HCT116 (cell line): ENCODE results near the gene LRSAM1. TPM values are rescaled to one million over a fixed set of nuclear protein-coding genes. Genes with fewer than 3 reads are reported as not detected.

Experiments
- ATAC-seq: fragments of 200-7000 bp; cut with Tn5 transposase; 2 replicates; pipeline ENCODE4 v1.9.1; 2020; ENCODE audit warnings: mild to moderate bottlenecking, moderate library complexity
- BruUV-seq: library from RNA; stranded (reverse); fragments of 400-500 nt; replicated peaks from 2 replicates; lab custom pipeline; 2021; lab: Mats Ljungman, UMichigan
- CTCF ChIA-PET: fragments of 300-600 bp; sonication (Branson Sonifier 250); formaldehyde crosslinking; loops from one replicate; lab custom pipeline; 2021; ENCODE audit warnings: antibody characterized with exemption; lab: Charles Lee
- POLR2A ChIA-PET: fragments of 300-600, 350-600 bp; sonication (Branson Sonifier 250); formaldehyde crosslinking; loops from one replicate; lab custom pipeline; 2021; ENCODE audit warnings: antibody characterized with exemption; lab: Charles Lee
- RAD21 ChIA-PET, 2 experiments: fragments of 300-600 bp; sonication (Branson Sonifier 250); formaldehyde crosslinking; loops; one replicate each; lab custom pipeline; 2023; ENCODE audit warnings: low total read pairs in 2 of 2; ENCODE audit not compliant: uncharacterized antibody in 2 of 2, unreplicated experiment in 2 of 2, low non-redundant PET in 1 of 2; lab: Charles Lee
- DNase-seq: peaks from one replicate; pipeline ENCODE4 v3.0.0-alpha.2; 2010; ENCODE audit warnings: low read depth, low spot score
- H2AFZ ChIP-seq: fragments of 200-600 bp; shearing (Covaris generic), sonication (generic); 2 replicates; pipeline ENCODE4 v1.6.1; 2017; ENCODE audit warnings: low read depth, mixed run types, mixed read lengths, antibody characterized with exemption, low read length; ENCODE audit not compliant: poor library complexity, severe bottlenecking
- H3K27ac ChIP-seq: 2 replicates; pipeline ENCODE4 v1.5.1; 2012; ENCODE audit warnings: low read depth, low read length
- H3K27me3 ChIP-seq: fragments of 200-600 bp; sonication (generic); 2 replicates; pipeline ENCODE4 v1.6.1; 2016; ENCODE audit warnings: mixed run types, low read length, mixed read lengths; ENCODE audit not compliant: insufficient read depth
- H3K36me3 ChIP-seq, 2 experiments: fragments of 200-500 bp in 1 of 2; fragments of 200-600 bp in 1 of 2; sonication (Bioruptor generic) in 1 of 2; sonication (generic) in 1 of 2; 2 replicates each; pipeline versions ENCODE4 v1.5.1 to v1.6.1; 2014 to 2016; ENCODE audit warnings: low read length in 2 of 2, inconsistent platforms in 1 of 2, mixed read lengths in 1 of 2, mixed run types in 1 of 2; ENCODE audit not compliant: insufficient read depth in 2 of 2, control insufficient read depth in 1 of 2
- H3K4me1 ChIP-seq, 2 experiments: fragments of 200-600 bp in 1 of 2; sonication (generic) in 1 of 2; 2 replicates each; pipeline versions ENCODE4 v1.5.1 to v1.6.1; 2012 to 2017; ENCODE audit warnings: low read length in 2 of 2, inconsistent platforms in 1 of 2, mild to moderate bottlenecking in 1 of 2, mixed read lengths in 1 of 2, mixed run types in 1 of 2, moderate library complexity in 1 of 2; ENCODE audit not compliant: insufficient read depth in 2 of 2, control insufficient read depth in 1 of 2
- H3K4me2 ChIP-seq: fragments of 200-600 bp; sonication (generic); 2 replicates; pipeline ENCODE4 v1.6.1; 2017; ENCODE audit warnings: mixed run types, low read length, mixed read lengths
- H3K4me3 ChIP-seq, 2 experiments: fragments of 200-600 bp in 1 of 2; sonication (generic) in 1 of 2; replicated peaks in 1 of 2; 2 replicates each; pipeline ENCODE4 v1.5.1; 2011 to 2016; ENCODE audit warnings: low read length in 2 of 2, control low read depth in 1 of 2, low read depth in 1 of 2, mild to moderate bottlenecking in 1 of 2, mixed read lengths in 1 of 2, mixed run types in 1 of 2
- H3K79me2 ChIP-seq: fragments of 200-600 bp; sonication (generic); 2 replicates; pipeline ENCODE4 v1.6.1; 2017; ENCODE audit warnings: mild to moderate bottlenecking, mixed run types, low read length, moderate library complexity, mixed read lengths; ENCODE audit not compliant: insufficient read depth
- H3K9ac ChIP-seq: fragments of 200-600 bp; sonication (generic); 2 replicates; pipeline ENCODE4 v1.6.1; 2016; ENCODE audit warnings: low read length, mixed read lengths
- H3K9me2 ChIP-seq: fragments of 200-600 bp; sonication (generic), shearing (Covaris generic); 2 replicates; pipeline ENCODE4 v1.6.1; 2017; ENCODE audit warnings: mixed run types, mild to moderate bottlenecking, moderate library complexity; ENCODE audit not compliant: insufficient read depth
- H3K9me3 ChIP-seq, 2 experiments: fragments of 200-500 bp in 1 of 2; fragments of 200-600 bp in 1 of 2; sonication (Bioruptor generic) in 1 of 2; sonication (generic) in 1 of 2; 2 replicates each; pipeline ENCODE4 v1.6.1; 2014 to 2017; ENCODE audit warnings: low read length in 2 of 2, mixed read lengths in 2 of 2, inconsistent platforms in 1 of 2, low read depth in 1 of 2, mild to moderate bottlenecking in 1 of 2, mixed run types in 1 of 2, moderate library complexity in 1 of 2; ENCODE audit not compliant: control insufficient read depth in 1 of 2, insufficient read depth in 1 of 2
- H4K20me1 ChIP-seq: fragments of 200-600 bp; sonication (generic), shearing (Covaris generic); 2 replicates; pipeline ENCODE4 v1.6.1; 2017; ENCODE audit warnings: mixed run types, mild to moderate bottlenecking, moderate library complexity; ENCODE audit not compliant: insufficient read depth
- EGR1 ChIP-seq: IDR thresholded peaks from 2 replicates; pipeline ENCODE4 v1.6.1; 2012; ENCODE audit warnings: low read depth
- ELF1 ChIP-seq: IDR thresholded peaks from 2 replicates; pipeline ENCODE4 v1.6.1; 2012; ENCODE audit warnings: low read depth, borderline replicate concordance
- EZH2 ChIP-seq: fragments of 200-600 bp; sonication (generic); IDR thresholded peaks from 2 replicates; pipeline ENCODE4 v1.6.1; 2017; ENCODE audit warnings: antibody characterized with exemption, mixed run types
- FOSL1 ChIP-seq: IDR thresholded peaks from 2 replicates; pipeline ENCODE4 v1.6.1; 2012; ENCODE audit warnings: low read depth
- POLR2AphosphoS5 ChIP-seq: IDR thresholded peaks from 2 replicates; pipeline ENCODE4 v1.6.1; 2011; ENCODE audit warnings: mild to moderate bottlenecking, low read depth, low read length, moderate library complexity
- RAD21 ChIP-seq: IDR thresholded peaks from 2 replicates; pipeline ENCODE4 v1.6.1; 2012; ENCODE audit warnings: low read depth, mild to moderate bottlenecking
- REST ChIP-seq: IDR thresholded peaks from 2 replicates; pipeline ENCODE4 v1.6.1; 2012; ENCODE audit warnings: low read depth
- SIN3A ChIP-seq: IDR thresholded peaks from 2 replicates; pipeline ENCODE4 v1.6.1; 2012; ENCODE audit warnings: low read depth
- SP1 ChIP-seq: IDR thresholded peaks from 2 replicates; pipeline ENCODE4 v1.6.1; 2012; ENCODE audit warnings: low read depth
- SRF ChIP-seq: IDR thresholded peaks from 2 replicates; pipeline ENCODE4 v1.6.1; 2012; ENCODE audit warnings: low read depth
- TCF7L2 ChIP-seq: IDR thresholded peaks from 2 replicates; pipeline ENCODE4 v1.7.0; 2011; ENCODE audit warnings: borderline replicate concordance, inconsistent platforms; ENCODE audit not compliant: insufficient read depth, insufficient read length; ENCODE audit errors: extremely low read depth
- YY1 ChIP-seq: IDR thresholded peaks from 2 replicates; pipeline ENCODE4 v1.6.1; 2011; ENCODE audit warnings: low read length, low read depth, moderate library complexity, mild to moderate bottlenecking; ENCODE audit not compliant: insufficient replicate concordance; ENCODE audit errors: extremely low read depth
- ZBTB33 ChIP-seq: IDR thresholded peaks from 2 replicates; pipeline ENCODE4 v1.6.1; 2011; ENCODE audit warnings: mild to moderate bottlenecking, low read length, moderate library complexity; ENCODE audit not compliant: insufficient replicate concordance; ENCODE audit errors: extremely low read depth
- ZFX ChIP-seq: fragments of 450-650 bp; IDR thresholded peaks from 2 replicates; pipeline ENCODE4 v1.6.1; 2017
- ZNF274 ChIP-seq: fragments of 200-500 bp; sonication (Bioruptor generic); IDR thresholded peaks from 2 replicates; pipeline ENCODE4 v1.6.1; 2014; ENCODE audit warnings: mild to moderate bottlenecking, low read depth, low read length, inconsistent platforms
- intact Hi-C: fragments of 100-400 bp; cut with micrococcal nuclease; formaldehyde crosslinking; loops from 2 replicates; pipeline ENCODE4 v1.10.0; 2022
- total RNA-seq: library from RNA; stranded (reverse); gene quantifications from one replicate; pipeline ENCODE4 v1.2.1, GENCODE V29; 2021; ENCODE audit not compliant: unreplicated experiment
- TF ChIP-seq, protein P1 (sequence below), 3 experiments: fragments of 200-600 bp in 1 of 3; sonication (generic) in 1 of 3; IDR thresholded peaks in 2 of 3; conservative IDR thresholded peaks in 1 of 3; 2 replicates each; pipeline ENCODE4 v1.5.1; 2012 to 2017; ENCODE audit warnings: low read depth in 2 of 3, low read length in 2 of 3, antibody characterized with exemption in 1 of 3, borderline replicate concordance in 1 of 3, control low read depth in 1 of 3, mild to moderate bottlenecking in 1 of 3, mixed read lengths in 1 of 3, mixed run types in 1 of 3, moderate library complexity in 1 of 3; ENCODE audit not compliant: insufficient read depth in 1 of 3
- TF ChIP-seq, protein P2 (sequence below): IDR thresholded peaks from 2 replicates; pipeline ENCODE4 v1.6.1; 2012

LRSAM1 gene
- total RNA-seq, 1 experiment from 2014 or later = 25.9 TPM

DNA sequence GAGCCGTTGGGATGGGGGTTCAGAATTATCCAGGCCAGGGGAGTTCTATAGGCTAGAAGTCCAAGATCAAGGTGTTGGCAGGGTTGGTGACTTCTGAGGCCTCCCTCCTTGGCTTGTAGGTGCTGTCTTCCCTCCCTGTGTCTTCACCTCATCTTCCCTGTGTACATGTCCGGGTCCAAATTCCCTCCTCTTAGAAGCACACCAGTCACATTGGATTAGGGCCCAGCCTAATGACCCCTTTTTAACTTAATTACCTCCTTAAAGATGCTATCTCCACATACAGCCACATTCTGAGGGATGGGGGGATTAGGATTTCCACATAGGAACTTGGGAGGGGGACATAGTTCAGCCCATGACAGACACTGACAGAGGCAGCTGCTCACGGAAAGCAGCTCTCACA, 12.1 kb downstream of the LRSAM1 start:
- ChIA-PET RAD21 (no interaction called here), POLR2A (interaction anchor here (0.6 kb wide), 1 partner anchor 109 kb away, joined by 3 read pairs; no protein-coding TSS in a partner anchor), CTCF (interaction anchor here (0.7 kb wide), 1 partner anchor 240 kb away, joined by 3 read pairs; no protein-coding TSS in a partner anchor)
- Histone ChIP-seq H3K27me3 (no peaks in the 10 kb centered on the region), H3K4me3 (no peak overlapping the region), H3K9ac (no peak overlapping the region), H3K4me1 (no peaks in the 10 kb centered on the region), H3K9me2 (no peaks in the 10 kb centered on the region), H2AFZ (no peak overlapping the region), H4K20me1 (no peaks in the 10 kb centered on the region), H3K79me2 (no peaks in the 10 kb centered on the region), H3K4me2 (no peak overlapping the region), H3K36me3 (peaks cover 12 to 22% of the 10 kb centered on the region in 2 experiments; a peak in 3 of 4 replicates), H3K27ac (no peak overlapping the region), H3K9me3 (no peaks in the 10 kb centered on the region)
- ATAC-seq (no peak), DNase-seq (no peak)
- no TSS peak for BruUV-seq
- TF ChIP-seq, protein P1, sequence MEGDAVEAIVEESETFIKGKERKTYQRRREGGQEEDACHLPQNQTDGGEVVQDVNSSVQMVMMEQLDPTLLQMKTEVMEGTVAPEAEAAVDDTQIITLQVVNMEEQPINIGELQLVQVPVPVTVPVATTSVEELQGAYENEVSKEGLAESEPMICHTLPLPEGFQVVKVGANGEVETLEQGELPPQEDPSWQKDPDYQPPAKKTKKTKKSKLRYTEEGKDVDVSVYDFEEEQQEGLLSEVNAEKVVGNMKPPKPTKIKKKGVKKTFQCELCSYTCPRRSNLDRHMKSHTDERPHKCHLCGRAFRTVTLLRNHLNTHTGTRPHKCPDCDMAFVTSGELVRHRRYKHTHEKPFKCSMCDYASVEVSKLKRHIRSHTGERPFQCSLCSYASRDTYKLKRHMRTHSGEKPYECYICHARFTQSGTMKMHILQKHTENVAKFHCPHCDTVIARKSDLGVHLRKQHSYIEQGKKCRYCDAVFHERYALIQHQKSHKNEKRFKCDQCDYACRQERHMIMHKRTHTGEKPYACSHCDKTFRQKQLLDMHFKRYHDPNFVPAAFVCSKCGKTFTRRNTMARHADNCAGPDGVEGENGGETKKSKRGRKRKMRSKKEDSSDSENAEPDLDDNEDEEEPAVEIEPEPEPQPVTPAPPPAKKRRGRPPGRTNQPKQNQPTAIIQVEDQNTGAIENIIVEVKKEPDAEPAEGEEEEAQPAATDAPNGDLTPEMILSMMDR (IDR thresholded peaks at IDR 0.05 in 2 of 3, conservative IDR thresholded peaks at IDR 0.05 in 1 of 3; ENCODE audit: borderline replicate concordance in 1 of 3, insufficient read depth in 1 of 3, low read depth in 2 of 3, low read length in 2 of 3) = no peak
- TF ChIP-seq SIN3A (no peak), SP1 (no peak), EGR1 (no peak), SRF (no peak), YY1 (no peak), ZFX (no peak), POLR2AphosphoS5 (no peak), ZNF274 (no peak), REST (no peak), RAD21 (no peak), EZH2 (no peak), ELF1 (no peak), TCF7L2 (no peak), ZBTB33 (no peak), FOSL1 (no peak)
- TF ChIP-seq, protein P2, sequence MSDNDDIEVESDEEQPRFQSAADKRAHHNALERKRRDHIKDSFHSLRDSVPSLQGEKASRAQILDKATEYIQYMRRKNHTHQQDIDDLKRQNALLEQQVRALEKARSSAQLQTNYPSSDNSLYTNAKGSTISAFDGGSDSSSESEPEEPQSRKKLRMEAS = no peak
- intact Hi-C loops = no loop called here
